Endothelial cell of umbilical vein (primary cell): ENCODE measurements around the gene FAM241B. TPM values are rescaled to one million over a fixed set of nuclear protein-coding genes. Genes with fewer than 3 reads are reported as not detected.

Experiments used
- BruUV-seq: library from RNA; stranded (reverse); fragments of 400-500 nt; replicated peaks from 2 replicates; lab custom pipeline; 2021; lab: Mats Ljungman, UMichigan
- CTCF ChIA-PET: fragments of 300-600, 350-600 bp; sonication (Branson Sonifier 250); formaldehyde crosslinking; loops from one replicate; lab custom pipeline; 2021; ENCODE audit warnings: antibody characterized with exemption, inconsistent platforms; lab: Charles Lee
- POLR2A ChIA-PET: fragments of 300-600, 350-600 bp; sonication (Branson Sonifier 250); formaldehyde crosslinking; loops from one replicate; lab custom pipeline; 2021; ENCODE audit warnings: antibody characterized with exemption, inconsistent platforms; lab: Charles Lee
- DNase-seq: peaks from one replicate; pipeline ENCODE4 v3.0.0-alpha.2; 2011; ENCODE audit warnings: low read depth, low spot score
- FAIRE-seq: peaks from 2 replicates; lab custom pipeline; 2011; peaks lifted over from hg19 to GRCh38; lab: Jason Lieb, UNC
- H2AFZ ChIP-seq: 2 replicates; pipeline ENCODE4 v1.6.0; 2012; ENCODE audit warnings: low read depth, low read length, control low read depth, inconsistent platforms
- H3K27ac ChIP-seq: 2 replicates; pipeline ENCODE4 v1.5.1; 2011; ENCODE audit warnings: low read depth, mild to moderate bottlenecking, control low read depth, low read length, moderate library complexity; ENCODE audit not compliant: insufficient read depth
- H3K27me3 ChIP-seq, 2 experiments: 2 replicates each; pipeline versions ENCODE4 v1.6.0 to v1.6.1; 2011; ENCODE audit warnings: low read length in 2 of 2, mixed read lengths in 1 of 2; ENCODE audit not compliant: control insufficient read depth in 2 of 2, insufficient read depth in 2 of 2
- H3K36me3 ChIP-seq, 2 experiments: 2 replicates in 1 of 2; 3 replicates in 1 of 2; pipeline ENCODE4 v1.5.1; 2011; ENCODE audit warnings: low read length in 2 of 2, mild to moderate bottlenecking in 1 of 2, moderate library complexity in 1 of 2; ENCODE audit not compliant: control insufficient read depth in 2 of 2, insufficient read depth in 2 of 2; ENCODE audit errors: extremely low read depth in 1 of 2
- H3K4me1 ChIP-seq: 3 replicates; pipeline ENCODE4 v1.5.1; 2011; ENCODE audit warnings: mild to moderate bottlenecking, low read length; ENCODE audit not compliant: control insufficient read depth, insufficient read depth; ENCODE audit errors: extremely low read depth
- H3K4me2 ChIP-seq: 2 replicates; pipeline ENCODE4 v1.6.1; 2011; ENCODE audit warnings: low read length, control low read depth, mixed read lengths; ENCODE audit not compliant: insufficient read depth
- H3K4me3 ChIP-seq, 3 experiments: fragments of 200-600 bp in 1 of 3; sonication (generic), shearing (Covaris generic) in 1 of 3; replicated peaks in 1 of 3; 2 replicates each; pipeline ENCODE4 v1.5.1; 2011 to 2016; ENCODE audit warnings: control low read depth in 3 of 3, low read length in 3 of 3, mild to moderate bottlenecking in 2 of 3, inconsistent platforms in 1 of 3, low read depth in 1 of 3, moderate library complexity in 1 of 3; ENCODE audit not compliant: insufficient read depth in 1 of 3
- H3K79me2 ChIP-seq: 2 replicates; pipeline ENCODE4 v1.6.0; 2012; ENCODE audit warnings: low read length, inconsistent platforms; ENCODE audit not compliant: control insufficient read depth, insufficient read depth
- H3K9ac ChIP-seq: replicated peaks from 2 replicates; pipeline ENCODE3; 2011; ENCODE audit warnings: low read length, control low read depth; ENCODE audit not compliant: insufficient read depth; ENCODE audit errors: extremely low read depth
- H3K9me1 ChIP-seq: replicated peaks from 3 replicates; pipeline ENCODE4 v1.6.0; 2011; ENCODE audit warnings: mild to moderate bottlenecking, low read length; ENCODE audit not compliant: control insufficient read depth, insufficient read depth; ENCODE audit errors: extremely low read depth
- H3K9me3 ChIP-seq: replicated peaks from 2 replicates; pipeline ENCODE4 v1.5.1; 2012; ENCODE audit warnings: low read length, inconsistent platforms; ENCODE audit not compliant: control insufficient read depth, insufficient read depth
- H4K20me1 ChIP-seq: replicated peaks from 2 replicates; pipeline ENCODE3; 2011; ENCODE audit warnings: mild to moderate bottlenecking, low read length; ENCODE audit not compliant: control insufficient read depth, insufficient read depth; ENCODE audit errors: extremely low read depth
- CTCF ChIP-seq, 2 donors: IDR thresholded peaks; 1 replicate in 1 of 2; 2 replicates in 1 of 2; pipeline ENCODE4 v1.5.1; 2011; ENCODE audit warnings: low read length in 2 of 2, mild to moderate bottlenecking in 2 of 2, moderate library complexity in 2 of 2, control low read depth in 1 of 2, inconsistent platforms in 1 of 2, low read depth in 1 of 2; ENCODE audit not compliant: insufficient read depth in 1 of 2; ENCODE audit errors: extremely low read depth in 1 of 2
- EZH2 ChIP-seq: IDR thresholded peaks from 2 replicates; pipeline ENCODE4 v1.6.1; 2012; ENCODE audit warnings: borderline replicate concordance, low read depth, mild to moderate bottlenecking, moderate library complexity, low read length, inconsistent platforms; ENCODE audit not compliant: severe bottlenecking
- FOS ChIP-seq: IDR thresholded peaks from 2 replicates; pipeline ENCODE4 v1.6.1; 2011; ENCODE audit warnings: mild to moderate bottlenecking, low read length, moderate library complexity, borderline replicate concordance; ENCODE audit not compliant: insufficient read depth
- GATA2 ChIP-seq: IDR thresholded peaks from 2 replicates; pipeline ENCODE4 v1.7.0; 2011; ENCODE audit warnings: low read depth, mild to moderate bottlenecking, moderate library complexity, mixed read lengths, low read length; ENCODE audit not compliant: insufficient read length, insufficient read depth
- JUN ChIP-seq: IDR thresholded peaks from 2 replicates; pipeline ENCODE4 v1.6.1; 2011; ENCODE audit warnings: borderline replicate concordance, low read depth; ENCODE audit not compliant: insufficient read length, insufficient read depth
- MAX ChIP-seq: IDR thresholded peaks from 2 replicates; pipeline ENCODE4 v1.6.1; 2011; ENCODE audit not compliant: insufficient read depth, insufficient read length
- MYC ChIP-seq: IDR thresholded peaks from one replicate; pipeline ENCODE4 v1.6.1; 2011; ENCODE audit warnings: mild to moderate bottlenecking, low read depth, low read length
- POLR2A ChIP-seq: IDR thresholded peaks from 2 replicates; pipeline ENCODE4 v1.6.1; 2012; ENCODE audit warnings: low read depth, mild to moderate bottlenecking, control low read depth, low read length
- POLR2AphosphoS5 ChIP-seq: IDR thresholded peaks from 2 replicates; pipeline ENCODE4 v1.6.1; 2012; ENCODE audit warnings: low read depth, mild to moderate bottlenecking, control low read depth, low read length, moderate library complexity; ENCODE audit not compliant: insufficient read depth
- dilution Hi-C: fragments of 300-500 bp; cut with MboI; formaldehyde crosslinking; loops from one replicate; pipeline ENCODE4 v1.15.0; 2019; ENCODE audit warnings: low sequenced_read_pairs; ENCODE audit not compliant: extremely low pct_ligation_motif_present
- intact Hi-C: fragments of 100-400 bp; cut with micrococcal nuclease; formaldehyde crosslinking; loops from one replicate; pipeline ENCODE4 v1.10.0; 2022
- polyA plus RNA-seq, 4 experiments: library from polyadenylated mRNA; depleted of rRNA in 3 of 4; stranded (reverse) in 3 of 4; unstranded in 1 of 4; fragments of >200 nt; gene quantifications; 2 replicates each; pipeline versions ENCODE4 v1.2.1 to v1.2.3, GENCODE V29; 2011 to 2012; ENCODE audit warnings: missing spikeins in 1 of 4
- total RNA-seq: library from RNA; stranded (reverse); gene quantifications from 2 replicates; pipeline ENCODE4 v1.2.3, GENCODE V29; 2021

Gene FAM241B
- total and polyA plus RNA-seq, 2 donors (not counting 3 experiments of a cell fraction or from before 2014, with no cell fraction given) = 0.23 TPM; not detected in 1

GRCh38 chr10:69648461-69648860 lies 18.4 kb downstream of the FAM241B start:
- intact Hi-C loops = loop anchor here (10.0 kb wide), 1 partner anchor 414 kb away; no protein-coding TSS in a partner anchor
- peaks cover 2% of the 10 kb centered on the region for H3K4me1 ChIP-seq
- H3K4me2 ChIP-seq = no peak overlapping the region
- no peaks in the 10 kb centered on the region for H3K79me2 ChIP-seq
- TF ChIP-seq JUN (no peak), EZH2 (no peak), POLR2AphosphoS5 (no peak), MYC (no peak)
- no peaks in the 10 kb centered on the region for H3K9me3 ChIP-seq
- DNase-seq (no peak), FAIRE-seq (no peak)
- ChIA-PET CTCF (interaction anchor here (0.8 to 3.7 kb wide), 5 partner anchors 11 to 310 kb away, joined by 3 to 11 read pairs (median 4); no protein-coding TSS in a partner anchor), POLR2A (no interaction called here)
- H2AFZ ChIP-seq = no peak overlapping the region
- peaks cover 0 to 3% of the 10 kb centered on the region in 2 experiments for H3K27me3 ChIP-seq
- dilution Hi-C loops = no loop called here
- BruUV-seq = no TSS peak
- no peaks in the 10 kb centered on the region for H3K9me1 ChIP-seq
- no peaks in the 10 kb centered on the region for H3K36me3 ChIP-seq
- no peaks in the 10 kb centered on the region for H4K20me1 ChIP-seq
- no peak overlapping the region for H3K27ac ChIP-seq
- H3K4me3 ChIP-seq = no peak overlapping the region
- no peak overlapping the region for H3K9ac ChIP-seq

GRCh38 chr10:69649786-69650550 lies 19.9 kb downstream of the FAM241B start:
- no TSS peak for BruUV-seq
- Histone ChIP-seq H3K4me3 (no peak overlapping the region), H3K9me3 (no peaks in the 10 kb centered on the region), H3K4me2 (no peak overlapping the region), H3K27me3 (peaks cover 0 to 2% of the 10 kb centered on the region in 2 experiments), H3K36me3 (no peaks in the 10 kb centered on the region), H3K27ac (no peak overlapping the region), H3K9ac (no peak overlapping the region), H3K9me1 (no peaks in the 10 kb centered on the region), H3K4me1 (peaks cover 2% of the 10 kb centered on the region), H3K79me2 (no peaks in the 10 kb centered on the region), H2AFZ (no peak overlapping the region), H4K20me1 (no peaks in the 10 kb centered on the region)
- dilution Hi-C loops (no loop called here), intact Hi-C loops (loop anchor here (10.0 kb wide), 1 partner anchor 415 kb away; no protein-coding TSS in a partner anchor)
- ChIA-PET POLR2A (no interaction called here), CTCF (interaction anchor here (1.2 to 3.7 kb wide), 4 partner anchors 13 to 150 kb away, joined by 3 to 11 read pairs (median 6); no protein-coding TSS in a partner anchor)
- TF ChIP-seq EZH2 (no peak), GATA2 (no peak), CTCF (IDR thresholded peaks at IDR 0.05; ENCODE audit: extremely low read depth in 1 of 2, insufficient read depth in 1 of 2, low read depth in 1 of 2, low read length in 2 of 2) (no peak), FOS (no peak), POLR2AphosphoS5 (no peak), MAX (no peak), JUN (no peak), POLR2A (no peak), MYC (no peak)
- no peak for FAIRE-seq
- DNase-seq = no peak
